Endothelial cell of umbilical vein (primary cell): ENCODE data around the gene PRDX5.

Experiments used
- CTCF ChIP-seq, 2 donors: IDR thresholded peaks; 1 replicate in 1 of 2; 2 replicates in 1 of 2; pipeline ENCODE4 v1.5.1; 2011; ENCODE audit warnings: low read length in 2 of 2, mild to moderate bottlenecking in 2 of 2, moderate library complexity in 2 of 2, control low read depth in 1 of 2, inconsistent platforms in 1 of 2, low read depth in 1 of 2; ENCODE audit not compliant: insufficient read depth in 1 of 2; ENCODE audit errors: extremely low read depth in 1 of 2
- EZH2 ChIP-seq: IDR thresholded peaks from 2 replicates; pipeline ENCODE4 v1.6.1; 2012; ENCODE audit warnings: borderline replicate concordance, low read depth, mild to moderate bottlenecking, moderate library complexity, low read length, inconsistent platforms; ENCODE audit not compliant: severe bottlenecking
- FOS ChIP-seq: IDR thresholded peaks from 2 replicates; pipeline ENCODE4 v1.6.1; 2011; ENCODE audit warnings: mild to moderate bottlenecking, low read length, moderate library complexity, borderline replicate concordance; ENCODE audit not compliant: insufficient read depth
- GATA2 ChIP-seq: IDR thresholded peaks from 2 replicates; pipeline ENCODE4 v1.7.0; 2011; ENCODE audit warnings: low read depth, mild to moderate bottlenecking, moderate library complexity, mixed read lengths, low read length; ENCODE audit not compliant: insufficient read length, insufficient read depth
- JUN ChIP-seq: IDR thresholded peaks from 2 replicates; pipeline ENCODE4 v1.6.1; 2011; ENCODE audit warnings: borderline replicate concordance, low read depth; ENCODE audit not compliant: insufficient read length, insufficient read depth
- MAX ChIP-seq: IDR thresholded peaks from 2 replicates; pipeline ENCODE4 v1.6.1; 2011; ENCODE audit not compliant: insufficient read depth, insufficient read length
- MYC ChIP-seq: IDR thresholded peaks from one replicate; pipeline ENCODE4 v1.6.1; 2011; ENCODE audit warnings: mild to moderate bottlenecking, low read depth, low read length
- POLR2A ChIP-seq: IDR thresholded peaks from 2 replicates; pipeline ENCODE4 v1.6.1; 2012; ENCODE audit warnings: low read depth, mild to moderate bottlenecking, control low read depth, low read length
- POLR2AphosphoS5 ChIP-seq: IDR thresholded peaks from 2 replicates; pipeline ENCODE4 v1.6.1; 2012; ENCODE audit warnings: low read depth, mild to moderate bottlenecking, control low read depth, low read length, moderate library complexity; ENCODE audit not compliant: insufficient read depth

GRCh38 chr11:64294774-64295173 lies 23.1 kb upstream of the PRDX5 start:
- TF ChIP-seq CTCF (IDR thresholded peaks at IDR 0.05; ENCODE audit: extremely low read depth in 1 of 2, insufficient read depth in 1 of 2, low read depth in 1 of 2, low read length in 2 of 2): no peak
- no peak for TF ChIP-seq POLR2AphosphoS5
- TF ChIP-seq JUN: no peak
- no peak for TF ChIP-seq MYC
- no peak for TF ChIP-seq GATA2
- no peak for TF ChIP-seq EZH2
- TF ChIP-seq POLR2A: no peak
- TF ChIP-seq FOS: no peak
- TF ChIP-seq MAX: no peak
